ENCODE data around the gene C16orf86.

DNA sequence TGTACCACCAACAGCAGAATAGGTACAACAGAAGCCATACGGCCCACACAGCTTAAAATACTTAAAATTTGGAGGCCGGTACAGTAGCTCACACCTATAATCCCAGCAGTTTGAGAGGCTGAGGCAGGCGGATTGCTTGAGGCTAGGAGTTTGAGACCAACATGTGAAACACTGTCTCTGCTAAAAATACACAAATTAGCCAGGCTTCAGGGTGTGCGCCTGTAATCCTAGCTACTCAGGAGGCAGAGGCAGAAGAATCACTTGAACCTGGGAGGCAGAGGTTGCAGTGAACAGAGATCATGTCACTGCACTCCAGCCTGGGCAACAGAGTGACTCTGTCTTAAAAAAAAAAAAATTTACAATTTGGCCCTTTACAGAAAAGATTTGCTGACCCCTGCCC lies 35.5 kb downstream of the C16orf86 start:
- TF ChIP-seq, protein P1, sequence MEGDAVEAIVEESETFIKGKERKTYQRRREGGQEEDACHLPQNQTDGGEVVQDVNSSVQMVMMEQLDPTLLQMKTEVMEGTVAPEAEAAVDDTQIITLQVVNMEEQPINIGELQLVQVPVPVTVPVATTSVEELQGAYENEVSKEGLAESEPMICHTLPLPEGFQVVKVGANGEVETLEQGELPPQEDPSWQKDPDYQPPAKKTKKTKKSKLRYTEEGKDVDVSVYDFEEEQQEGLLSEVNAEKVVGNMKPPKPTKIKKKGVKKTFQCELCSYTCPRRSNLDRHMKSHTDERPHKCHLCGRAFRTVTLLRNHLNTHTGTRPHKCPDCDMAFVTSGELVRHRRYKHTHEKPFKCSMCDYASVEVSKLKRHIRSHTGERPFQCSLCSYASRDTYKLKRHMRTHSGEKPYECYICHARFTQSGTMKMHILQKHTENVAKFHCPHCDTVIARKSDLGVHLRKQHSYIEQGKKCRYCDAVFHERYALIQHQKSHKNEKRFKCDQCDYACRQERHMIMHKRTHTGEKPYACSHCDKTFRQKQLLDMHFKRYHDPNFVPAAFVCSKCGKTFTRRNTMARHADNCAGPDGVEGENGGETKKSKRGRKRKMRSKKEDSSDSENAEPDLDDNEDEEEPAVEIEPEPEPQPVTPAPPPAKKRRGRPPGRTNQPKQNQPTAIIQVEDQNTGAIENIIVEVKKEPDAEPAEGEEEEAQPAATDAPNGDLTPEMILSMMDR (IDR thresholded peaks at IDR 0.05): no peak
- TF ChIP-seq POLR2A (IDR thresholded peaks at IDR 0.05) (no peak), EP300 (IDR thresholded peaks at IDR 0.05) (no peak)
